GM18517 (cell line): ENCODE data around the gene ASAP2.
"Not testable (repeated sequence)": the region's sequence is repeated elsewhere in the genome, so short reads cannot be mapped to it uniquely, and the experiment has no call there.

Source experiments
- ATAC-seq: cut with Tn5 transposase; IDR thresholded peaks from one replicate; pipeline ENCODE4 v1.9.1; 2021; ENCODE audit warnings: mild to moderate bottlenecking, moderate library complexity; ENCODE audit not compliant: unreplicated experiment

ASAP2 gene

GRCh38 chr2:9394816-9395215, 188.2 kb downstream of the ASAP2 start:
- no peak for ATAC-seq

DNA sequence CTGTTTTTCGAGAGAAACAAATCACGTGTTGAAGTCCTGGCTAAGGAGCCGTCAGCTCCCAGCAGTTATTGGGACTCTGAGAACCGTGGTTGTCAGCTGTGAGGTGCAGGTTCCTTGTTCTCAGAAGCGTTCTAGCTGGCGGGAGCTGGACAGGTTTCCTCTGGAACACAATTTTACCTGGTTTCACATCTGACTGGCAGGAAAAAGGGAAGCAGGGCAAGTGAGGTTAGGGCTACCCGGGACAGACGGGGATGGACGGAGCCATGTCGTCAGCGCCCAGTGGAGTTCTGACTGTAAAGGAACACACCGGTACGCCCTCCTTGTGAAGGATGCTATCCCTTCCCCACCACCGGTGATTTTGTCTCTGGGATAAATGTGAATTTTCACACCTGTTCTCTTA, 190.6 kb downstream of the ASAP2 start:
- ATAC-seq = no peak

GRCh38 chr2:9398251-9398650, 191.6 kb downstream of the ASAP2 start:
- not testable (repeated sequence) for ATAC-seq

DNA sequence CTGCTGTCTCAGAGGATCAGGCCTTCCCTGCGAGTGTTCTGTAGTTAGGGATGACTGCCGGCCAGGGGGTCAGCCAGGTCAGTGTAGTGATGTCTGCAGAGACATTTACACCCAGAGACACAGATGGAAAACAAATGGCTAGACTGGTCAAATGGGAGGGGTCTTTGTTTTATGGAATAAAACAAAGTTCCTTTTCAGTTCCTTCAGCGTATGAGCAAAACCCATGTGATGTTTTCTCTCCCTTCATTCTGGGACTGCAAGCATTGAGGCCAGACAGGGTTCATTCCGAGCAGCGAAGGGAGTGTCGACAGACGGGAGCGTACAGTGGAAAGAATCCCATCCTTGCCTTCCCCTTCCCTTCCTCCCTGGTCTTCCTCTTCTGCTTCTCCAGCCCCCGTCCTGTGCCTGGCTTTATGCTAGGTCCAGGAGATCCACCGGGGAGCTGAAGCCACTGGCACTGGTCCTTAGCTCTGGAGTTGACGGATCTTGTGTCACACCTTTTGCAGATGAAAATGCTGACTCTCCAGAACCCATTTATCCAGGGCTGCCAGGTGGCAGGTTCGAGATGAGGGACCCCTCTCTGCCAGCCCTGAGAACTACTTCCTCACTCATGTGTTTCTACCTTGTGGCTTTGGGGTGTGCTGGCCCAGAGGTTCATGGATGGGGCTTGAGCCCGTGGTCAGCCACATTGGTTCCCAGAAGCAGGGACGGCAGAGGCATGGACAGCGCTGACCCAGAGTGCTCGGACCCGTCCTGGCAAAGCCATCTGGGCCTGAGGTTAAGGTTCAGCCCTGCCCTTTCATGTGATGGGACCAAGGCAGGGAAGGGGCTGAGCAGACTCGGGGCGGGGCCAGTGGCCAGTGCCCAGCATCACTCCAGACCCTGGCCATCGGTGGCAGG, 192.5 kb downstream of the ASAP2 start:
- no peak for ATAC-seq

- no peak for ATAC-seq
Observed at GRCh38 chr2:9400268-9401058, 193.9 kb downstream of the ASAP2 start.

DNA sequence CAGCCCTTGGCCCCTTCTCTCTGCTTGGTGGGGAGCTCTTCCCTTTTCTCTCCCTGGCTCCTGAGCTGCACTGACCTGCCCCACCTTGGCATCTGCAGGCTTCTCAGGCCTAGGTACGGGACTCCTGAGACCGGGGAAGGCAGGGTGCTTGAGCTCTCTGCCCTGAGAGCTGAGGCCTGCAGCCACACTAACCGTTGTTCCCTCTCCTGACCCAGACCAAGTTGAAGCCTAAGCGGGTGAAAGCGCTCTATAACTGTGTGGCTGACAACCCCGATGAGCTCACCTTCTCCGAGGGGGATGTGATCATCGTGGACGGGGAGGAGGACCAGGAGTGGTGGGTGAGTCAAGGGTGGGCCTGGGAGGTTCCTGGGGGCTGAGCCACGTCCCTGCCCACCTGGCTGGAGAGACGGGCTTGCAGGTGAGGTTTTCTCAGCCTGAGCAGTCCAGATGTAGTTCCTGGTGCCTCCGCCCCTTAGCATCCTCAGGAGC, 194.5 kb downstream of the ASAP2 start:
- ATAC-seq = no peak

- ATAC-seq = no peak
Observed at GRCh38 chr2:9401646-9402371, 195.2 kb downstream of the ASAP2 start.

- no peak for ATAC-seq
Observed at GRCh38 chr2:9403924-9404323, 197.3 kb downstream of the ASAP2 start.

DNA sequence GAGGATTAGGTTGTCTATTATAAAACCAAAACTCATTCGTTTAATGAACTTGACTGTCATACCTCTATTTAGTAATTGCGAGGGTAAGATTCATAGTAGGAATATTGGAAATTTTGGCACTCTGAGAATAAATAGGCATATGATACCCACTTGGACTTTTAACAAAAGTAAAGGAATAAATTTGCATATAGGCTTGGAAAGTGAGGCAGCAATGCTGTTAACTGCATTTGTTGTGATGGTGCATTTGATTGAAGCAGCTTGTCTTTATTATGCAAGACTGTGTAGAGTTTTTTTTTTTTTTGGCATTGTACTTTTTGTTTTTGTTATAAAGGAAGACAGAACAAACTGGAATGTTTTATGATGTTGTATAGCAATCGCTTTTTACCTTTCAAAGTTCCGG, 197.8 kb downstream of the ASAP2 start:
- no peak for ATAC-seq

- ATAC-seq = no peak
Observed at GRCh38 chr2:9405636-9406035, 199.0 kb downstream of the ASAP2 start.

- no peak for ATAC-seq
Observed at GRCh38 chr2:9406529-9407362, 200.1 kb downstream of the ASAP2 start.

DNA sequence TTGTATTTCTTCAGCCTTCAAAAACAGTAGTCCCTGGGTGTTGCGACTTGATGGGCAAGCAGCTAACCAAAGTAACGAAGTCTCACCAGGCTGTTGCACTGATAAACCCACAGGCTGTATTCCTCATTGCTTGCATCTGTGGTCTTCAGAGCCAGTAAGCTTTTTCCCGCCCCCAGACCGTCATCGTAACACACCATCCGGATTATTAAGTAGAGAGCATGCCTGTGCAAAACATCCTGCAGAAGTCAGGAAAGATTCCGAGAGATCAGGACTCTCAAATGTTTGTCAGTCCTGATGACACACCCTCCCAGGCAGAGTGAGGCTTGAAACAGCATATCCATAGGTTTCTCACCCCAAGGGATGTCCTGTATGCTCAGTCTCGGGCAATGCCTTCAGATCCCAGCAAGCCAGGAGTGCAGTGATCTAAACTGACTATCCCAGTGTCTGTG, 200.8 kb downstream of the ASAP2 start:
- ATAC-seq = no peak

DNA sequence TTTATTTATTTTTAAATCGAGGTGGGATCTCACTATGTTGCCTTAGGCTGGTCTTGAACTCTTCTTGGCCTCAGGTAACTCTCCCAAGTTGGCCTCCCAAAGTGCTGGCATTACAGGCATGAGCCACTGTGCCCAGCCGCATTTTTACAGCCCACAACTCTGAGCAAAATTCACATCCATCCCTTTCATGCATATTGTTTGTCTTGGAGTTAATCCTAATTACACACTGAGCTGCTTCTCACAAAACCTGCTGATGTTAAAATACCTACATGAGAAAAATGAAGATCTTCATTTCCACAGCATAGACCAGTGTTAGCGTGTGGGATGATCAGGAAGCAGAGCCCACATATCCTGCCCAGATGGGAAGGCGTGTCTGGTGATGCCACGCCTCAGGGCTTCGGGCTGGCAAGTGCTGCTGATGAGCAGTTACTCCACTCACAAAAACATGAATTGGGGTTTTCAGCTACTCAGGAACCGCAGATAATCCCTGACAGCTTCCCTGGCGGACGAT, 202.1 kb downstream of the ASAP2 start:
- no peak for ATAC-seq

GRCh38 chr2:9410108-9410507, 203.5 kb downstream of the ASAP2 start:
- ATAC-seq = no peak

GRCh38 chr2:9412781-9413180, 206.2 kb downstream of the ASAP2 start:
- ATAC-seq = no peak

- no peak for ATAC-seq
Observed at GRCh38 chr2:9415516-9416169, 209.0 kb downstream of the ASAP2 start.

GRCh38 chr2:9416267-9416961, 209.8 kb downstream of the ASAP2 start:
- ATAC-seq = no peak

GRCh38 chr2:9416962-9417316, 210.3 kb downstream of the ASAP2 start:
- ATAC-seq = no peak

DNA sequence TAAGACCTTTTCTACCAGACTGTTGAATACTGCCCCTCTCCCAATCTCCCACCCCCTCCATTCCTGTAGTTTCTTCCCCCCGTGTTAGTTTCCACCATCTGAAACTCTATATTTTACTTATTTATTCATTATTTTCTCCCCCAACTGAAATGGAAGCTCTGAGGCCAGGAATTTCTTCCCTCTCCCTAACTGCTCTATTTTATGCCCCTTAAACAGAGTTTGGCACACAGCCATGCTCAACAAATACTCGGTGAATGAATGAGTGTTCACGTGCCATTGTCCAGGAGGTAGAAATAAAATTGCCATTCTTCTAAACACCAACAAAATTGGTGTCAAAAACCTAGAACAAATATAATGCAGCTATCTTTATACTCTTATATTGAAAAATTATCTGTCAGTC, 211.1 kb downstream of the ASAP2 start:
- ATAC-seq = no peak
